H1 (cell line): ENCODE results near the gene ROBO4. TPM values are rescaled to one million over a fixed set of nuclear protein-coding genes. Genes with fewer than 3 reads are reported as not detected.

Experiments
- CHD7 ChIP-seq: fragments of 300-600 bp; sonication (generic); IDR thresholded peaks from 2 replicates; pipeline ENCODE4 v1.7.1; 2012; ENCODE audit warnings: low read length, moderate library complexity, mild to moderate bottlenecking, inconsistent platforms; ENCODE audit not compliant: insufficient replicate concordance
- polyA plus RNA-seq, 7 experiments: library from polyadenylated mRNA; depleted of rRNA in 3 of 7; stranded (reverse) in 5 of 7; unstranded in 2 of 7; fragments of >200 nt in 5 of 7; fragments of 200-250 nt in 2 of 7; gene quantifications; 1 replicate in 5 of 7; 2 replicates in 1 of 7; 4 replicates in 1 of 7; pipeline versions ENCODE4 v1.2.1 to v1.2.3, GENCODE V29; 2011 to 2013; ENCODE audit warnings: missing spikeins in 2 of 7, mixed read lengths in 2 of 7
- total RNA-seq: library from RNA; stranded (reverse); fragmentation: NEBNext Ultra II Directional; extraction: Animal tissue kit (Norgen Biotek cat#: 25700); gene quantifications from 2 replicates; pipeline ENCODE4 v1.2.1, GENCODE V29; 2021

Gene ROBO4
- total and polyA plus RNA-seq, 2 of the 8 experiments (the other 6 are each of a cell fraction or from before 2014, with no cell fraction given): 0.03 TPM; not detected in 1

GRCh38 chr11:124896071-124896750, 1.5 kb downstream of the ROBO4 start (continued):
- no peak for TF ChIP-seq CHD7
